A549 (cell line): ENCODE measurements around the gene AKR7A2.

Experiments
- EP300 ChIP-seq, 2 experiments: fragments of >200 bp; sonication (Bioruptor Twin); formaldehyde crosslinking; IDR thresholded peaks; 2 replicates in 1 of 2; 3 replicates in 1 of 2; pipeline ENCODE4 v1.6.1; 2016 to 2017
- TF ChIP-seq, protein P1 (sequence below): fragments of >200 bp; sonication (Bioruptor Twin); formaldehyde crosslinking; IDR thresholded peaks from 3 replicates; pipeline ENCODE4 v1.5.1; 2016

DNA sequence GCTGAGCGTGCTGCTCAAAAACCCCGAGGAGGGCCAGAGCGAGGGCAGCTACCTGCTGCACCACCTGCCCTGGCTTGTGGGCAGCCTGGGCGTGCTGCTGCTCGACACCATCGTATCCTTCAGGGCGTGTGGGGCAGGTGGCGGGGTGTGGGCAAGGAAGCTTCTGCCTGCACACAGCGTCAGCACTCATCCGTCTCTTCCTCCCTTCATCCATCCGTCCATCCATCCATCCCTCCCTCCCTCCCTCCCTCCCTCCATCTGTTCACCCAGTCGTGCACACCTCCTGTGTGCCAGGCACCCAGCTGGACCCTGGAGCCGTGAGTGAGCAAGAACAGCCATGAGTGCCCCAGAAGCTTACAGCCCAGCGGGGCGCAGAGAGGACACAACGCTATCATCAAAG, 15.4 kb upstream of the AKR7A2 start:
- TF ChIP-seq, protein P1, sequence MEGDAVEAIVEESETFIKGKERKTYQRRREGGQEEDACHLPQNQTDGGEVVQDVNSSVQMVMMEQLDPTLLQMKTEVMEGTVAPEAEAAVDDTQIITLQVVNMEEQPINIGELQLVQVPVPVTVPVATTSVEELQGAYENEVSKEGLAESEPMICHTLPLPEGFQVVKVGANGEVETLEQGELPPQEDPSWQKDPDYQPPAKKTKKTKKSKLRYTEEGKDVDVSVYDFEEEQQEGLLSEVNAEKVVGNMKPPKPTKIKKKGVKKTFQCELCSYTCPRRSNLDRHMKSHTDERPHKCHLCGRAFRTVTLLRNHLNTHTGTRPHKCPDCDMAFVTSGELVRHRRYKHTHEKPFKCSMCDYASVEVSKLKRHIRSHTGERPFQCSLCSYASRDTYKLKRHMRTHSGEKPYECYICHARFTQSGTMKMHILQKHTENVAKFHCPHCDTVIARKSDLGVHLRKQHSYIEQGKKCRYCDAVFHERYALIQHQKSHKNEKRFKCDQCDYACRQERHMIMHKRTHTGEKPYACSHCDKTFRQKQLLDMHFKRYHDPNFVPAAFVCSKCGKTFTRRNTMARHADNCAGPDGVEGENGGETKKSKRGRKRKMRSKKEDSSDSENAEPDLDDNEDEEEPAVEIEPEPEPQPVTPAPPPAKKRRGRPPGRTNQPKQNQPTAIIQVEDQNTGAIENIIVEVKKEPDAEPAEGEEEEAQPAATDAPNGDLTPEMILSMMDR: no peak
- no peak for TF ChIP-seq EP300 (IDR thresholded peaks at IDR 0.05)
